GM18858 (cell line): ENCODE results near the gene PXK.
"Not testable (repeated sequence)": the region's sequence is repeated elsewhere in the genome, so short reads cannot be mapped to it uniquely, and the experiment has no call there.

Experiments
- ATAC-seq: cut with Tn5 transposase; IDR thresholded peaks from one replicate; pipeline ENCODE4 v1.9.1; 2021; ENCODE audit not compliant: unreplicated experiment

Gene PXK

GRCh38 chr3:58323529-58324390 lies 8.9 kb upstream of the PXK start:
- no peak for ATAC-seq

GRCh38 chr3:58324391-58325390 lies 8.0 kb upstream of the PXK start:
- ATAC-seq = no peak

- ATAC-seq = no peak
Measured at GRCh38 chr3:58325525-58325992, 7.1 kb upstream of the PXK start.

- no peak for ATAC-seq
Measured at GRCh38 chr3:58326267-58326900, 6.3 kb upstream of the PXK start.

GRCh38 chr3:58329150-58329921 lies 3.4 kb upstream of the PXK start:
- ATAC-seq = no peak

GRCh38 chr3:58329922-58330413 lies 2.7 kb upstream of the PXK start:
- no peak for ATAC-seq

DNA sequence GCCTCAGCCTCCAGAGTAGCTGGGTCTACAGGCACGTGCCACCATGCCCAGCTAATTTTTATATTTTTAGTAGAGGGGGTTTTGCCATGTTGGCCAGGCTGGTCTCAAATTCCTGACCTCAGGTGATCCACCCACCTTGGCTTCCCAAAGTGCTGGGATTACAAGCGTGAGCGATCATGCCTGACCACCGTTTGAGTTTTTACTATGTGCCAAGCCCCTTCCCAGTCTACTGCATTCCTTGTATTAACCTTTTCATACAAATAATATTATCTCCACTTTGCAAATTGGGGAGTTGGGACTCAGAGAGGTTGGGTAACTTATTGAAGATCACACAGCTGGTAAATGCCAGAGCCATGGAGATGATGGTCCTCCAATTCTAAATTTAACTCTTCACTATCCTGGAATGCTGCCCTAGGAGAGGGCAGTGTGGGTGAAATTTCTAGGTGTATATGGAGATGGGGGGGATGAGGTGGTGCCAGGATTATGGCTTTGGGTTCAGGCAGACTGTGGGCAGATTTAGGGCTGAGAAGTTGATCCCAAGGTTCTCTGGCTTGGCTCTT lies 1.0 kb upstream of the PXK start:
- no peak for ATAC-seq

DNA sequence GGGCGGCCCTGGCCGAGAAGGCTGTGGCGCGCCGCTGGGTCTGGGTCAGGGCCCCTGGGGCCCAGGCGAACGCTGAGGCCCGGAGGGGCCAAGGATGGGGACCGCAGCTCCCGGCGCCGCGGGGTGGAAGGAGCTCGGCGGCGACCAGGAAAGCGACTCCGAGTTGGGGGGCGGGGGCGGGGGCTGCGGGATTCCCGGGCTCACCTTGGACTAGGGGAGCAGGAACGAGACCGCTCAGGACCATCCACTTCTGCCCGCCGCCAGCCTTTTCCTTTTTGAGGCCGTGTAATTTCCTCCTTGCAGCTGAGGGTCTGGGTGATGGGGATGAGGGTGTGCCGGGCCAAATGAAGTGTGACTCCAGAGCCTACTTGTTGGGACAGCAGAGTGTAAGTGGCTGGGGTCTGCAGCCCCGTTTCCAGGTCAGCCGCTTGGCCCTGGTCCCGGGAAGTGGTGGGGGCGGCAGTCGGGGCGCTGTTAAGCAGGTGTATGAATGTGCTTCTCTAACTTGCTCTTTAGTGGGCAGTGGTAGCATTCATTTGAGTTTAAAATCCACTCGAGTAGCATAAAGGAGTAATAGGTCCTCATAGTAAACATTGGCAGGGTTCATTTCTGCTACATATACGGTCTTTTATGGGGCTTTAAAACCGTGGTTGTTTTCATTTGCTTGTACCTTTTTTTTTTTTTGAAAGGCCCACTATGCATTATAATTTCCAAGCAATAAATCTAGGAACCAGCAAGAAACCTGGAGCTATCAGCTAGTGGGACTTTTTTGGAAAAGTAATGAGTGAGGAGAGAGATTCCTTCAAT lies 717 bp downstream of the PXK start:
- peak; percentile 29 for ATAC-seq

DNA sequence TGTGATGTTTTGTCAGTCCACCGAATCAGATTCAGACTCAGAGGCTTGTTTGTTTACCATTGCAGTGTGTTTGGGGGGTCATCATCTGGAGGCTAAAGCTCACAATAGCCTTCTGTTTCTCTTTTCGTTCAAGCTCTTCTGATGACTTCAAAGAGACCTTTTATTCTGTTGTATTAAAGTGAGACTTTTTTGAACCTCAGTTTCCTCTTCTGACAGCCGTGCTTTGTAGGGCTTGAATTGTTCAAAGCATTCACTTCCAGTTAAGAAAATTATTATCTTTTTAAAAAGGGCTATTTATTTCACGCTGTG lies 1.3 kb downstream of the PXK start:
- ATAC-seq = no peak

- no peak for ATAC-seq
Measured at GRCh38 chr3:58334506-58334884, 1.8 kb downstream of the PXK start.

DNA sequence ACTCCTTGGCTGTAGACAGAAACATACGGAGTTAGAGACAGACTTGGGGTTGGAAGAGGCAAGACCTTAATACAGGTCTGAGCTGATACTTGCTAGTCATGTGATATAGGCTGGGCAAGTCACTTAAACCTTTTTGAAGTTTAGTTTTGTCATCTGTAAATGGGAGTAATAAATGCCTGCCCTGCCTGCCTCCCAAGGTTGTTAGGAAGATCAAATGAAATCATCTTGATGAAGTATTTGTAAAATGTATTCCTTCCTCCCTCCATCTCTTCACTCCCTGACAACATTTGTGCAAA lies 2.9 kb downstream of the PXK start:
- ATAC-seq = no peak

DNA sequence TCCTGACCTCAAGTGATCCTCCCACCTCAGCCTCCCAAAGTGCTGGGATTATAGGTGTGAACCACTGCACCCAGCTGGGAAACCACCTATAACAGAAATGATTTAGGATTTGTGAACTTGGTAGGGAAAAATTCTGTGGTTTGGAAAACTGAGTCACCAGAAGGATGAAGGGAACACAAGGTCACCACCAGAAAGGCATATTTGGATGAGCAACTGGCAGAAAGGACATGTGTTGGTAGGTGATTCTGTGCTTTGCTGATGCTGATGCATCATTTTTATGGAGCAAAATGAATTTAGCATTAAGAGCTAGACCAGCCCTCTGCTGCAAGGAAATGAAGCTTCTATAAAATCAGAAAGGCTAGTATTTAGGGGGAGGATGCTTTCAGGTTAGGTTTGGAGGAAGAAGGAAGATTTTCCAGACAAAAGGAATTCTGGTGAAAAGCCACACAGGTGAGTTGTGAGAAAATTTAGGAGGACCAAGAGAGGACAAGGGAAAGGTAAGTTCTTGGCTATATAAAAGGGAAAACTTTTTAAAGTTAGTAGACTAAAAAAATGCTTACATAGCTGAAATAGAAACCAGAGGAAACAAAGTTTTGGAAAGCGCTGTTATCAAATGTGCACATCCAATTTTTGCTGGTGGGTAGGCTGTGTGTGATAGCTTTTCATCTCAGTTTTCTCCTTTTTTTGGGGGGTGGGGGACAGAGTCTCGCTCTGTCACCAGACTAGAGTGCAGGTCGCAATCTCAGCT lies 3.6 kb downstream of the PXK start:
- no peak for ATAC-seq

DNA sequence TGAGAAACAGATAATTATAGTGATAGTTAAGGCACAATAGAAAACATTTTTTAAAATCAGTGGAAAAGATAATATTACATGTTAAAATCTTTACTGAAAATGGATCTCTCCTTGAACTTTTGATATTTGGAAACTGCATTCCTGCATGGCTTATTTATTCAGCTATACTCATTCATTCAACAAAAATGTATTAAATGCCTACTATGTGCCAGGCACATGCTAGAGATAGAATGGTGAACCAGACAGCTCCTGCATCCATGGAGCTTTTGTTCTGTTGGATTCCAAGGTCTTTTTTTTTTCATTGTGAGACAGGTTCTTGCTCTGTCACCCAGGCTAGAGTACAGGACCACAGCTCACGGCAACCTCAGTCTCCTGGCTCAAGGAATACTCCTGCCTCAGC lies 4.5 kb downstream of the PXK start:
- ATAC-seq = no peak

- ATAC-seq = not testable (repeated sequence)
Measured at GRCh38 chr3:58339146-58339545, 6.5 kb downstream of the PXK start.

DNA sequence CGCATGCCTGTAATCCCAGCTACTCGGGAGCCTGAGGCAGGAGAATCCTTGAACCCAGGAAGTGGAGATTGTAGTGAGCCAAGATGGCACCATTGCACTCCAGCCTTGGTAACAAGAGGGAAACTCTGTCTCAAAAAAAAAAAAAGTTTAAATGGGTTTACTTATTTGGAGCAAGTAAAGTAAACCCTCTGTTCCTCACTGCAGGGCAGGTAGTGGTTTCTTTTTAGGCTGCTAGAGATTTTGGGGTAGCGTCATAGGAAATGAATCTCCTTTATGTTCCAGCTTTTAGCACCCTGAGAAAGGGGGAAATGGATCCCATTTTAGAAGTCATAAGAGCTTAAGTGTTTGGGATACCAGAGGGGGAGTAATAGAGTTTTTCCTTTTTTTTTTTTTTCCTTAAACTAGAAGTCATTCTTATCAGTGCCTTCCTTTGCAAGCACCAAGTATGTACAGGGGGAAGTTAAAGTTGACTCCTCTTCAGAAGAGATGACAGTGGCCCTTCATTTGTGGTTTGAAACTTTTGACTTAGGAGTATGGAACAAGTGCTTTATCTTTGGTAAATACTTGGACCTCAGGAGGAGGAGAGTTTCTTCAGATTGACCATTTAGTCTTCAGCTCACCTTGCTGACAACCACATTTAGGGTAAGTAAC lies 8.0 kb downstream of the PXK start:
- ATAC-seq = no peak

- ATAC-seq = no peak
Measured at GRCh38 chr3:58341376-58341775, 8.7 kb downstream of the PXK start.

- no peak for ATAC-seq
Measured at GRCh38 chr3:58342676-58343075, 10.0 kb downstream of the PXK start.

- ATAC-seq = no peak
Measured at GRCh38 chr3:58345457-58345856, 12.8 kb downstream of the PXK start.
